Stimulated activated memory B cell treated with anti-CD40 and anti-IgM and Interleukin-4, amounts not matched to agents 10 μg/mL and 1 μg/mL and 100 μg/mL, for 72 hours (primary cell): ENCODE measurements around the gene CNTN5.

ENCODE experiments used
- ATAC-seq: fragments of 150-1000 bp; cut with Tn5 transposase; 2 replicates; pipeline ENCODE4 v1.10.0; 2021
- H3K27ac Mint-ChIP-seq: one replicate; pipeline ENCODE4 v1.8.0; 2022; ENCODE audit warnings: mild to moderate bottlenecking, mixed read lengths
- H3K27me3 Mint-ChIP-seq: one replicate; pipeline ENCODE4 v1.8.0; 2022; ENCODE audit warnings: mixed read lengths
- H3K36me3 Mint-ChIP-seq: one replicate; pipeline ENCODE4 v1.8.0; 2022; ENCODE audit warnings: mixed read lengths
- H3K4me1 Mint-ChIP-seq: one replicate; pipeline ENCODE4 v1.8.0; 2022; ENCODE audit warnings: mixed read lengths
- H3K4me3 Mint-ChIP-seq: one replicate; pipeline ENCODE4 v1.8.0; 2022; ENCODE audit warnings: mild to moderate bottlenecking, moderate library complexity, mixed read lengths
- H3K9me3 Mint-ChIP-seq: one replicate; pipeline ENCODE4 v1.8.0; 2022; ENCODE audit warnings: mixed read lengths

CNTN5 gene

DNA sequence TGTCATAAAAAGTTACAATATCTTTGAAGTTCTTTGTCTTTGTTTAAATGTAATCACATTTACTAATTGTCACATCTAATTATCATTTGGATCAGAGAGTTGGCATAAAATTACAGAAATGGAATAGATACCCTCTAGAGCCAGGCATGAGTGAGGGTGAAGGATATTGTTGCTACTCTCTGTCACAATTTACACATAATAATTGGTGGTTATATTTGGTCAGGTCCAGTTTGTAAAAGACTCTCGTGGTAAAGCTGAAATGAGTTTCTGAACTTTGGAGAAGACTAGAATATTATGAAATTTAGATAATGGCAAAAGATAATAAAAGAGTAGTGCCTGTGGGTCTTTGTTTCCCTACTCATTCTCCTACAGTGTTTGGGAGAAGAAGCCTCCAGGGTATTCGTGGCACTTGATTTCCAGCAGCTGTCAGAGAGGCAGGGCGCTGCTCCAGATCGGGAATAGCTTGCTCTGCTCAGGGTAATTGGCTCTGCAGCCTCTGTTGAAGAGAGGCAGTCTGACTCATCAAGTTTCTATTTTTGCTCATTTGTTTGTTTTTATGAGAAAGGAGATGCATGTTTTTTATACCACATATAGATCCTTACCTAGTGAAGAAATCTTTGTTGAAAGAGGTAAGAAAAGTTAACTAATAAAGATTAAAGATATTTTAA, 349.9 kb downstream of the CNTN5 start:
- no peak overlapping the region for H3K27ac Mint-ChIP-seq
- no peaks in the 10 kb centered on the region for H3K4me1 Mint-ChIP-seq
- no peaks in the 10 kb centered on the region for H3K36me3 Mint-ChIP-seq
- ATAC-seq = no peak
- no peaks in the 10 kb centered on the region for H3K27me3 Mint-ChIP-seq
- H3K4me3 Mint-ChIP-seq = no peak overlapping the region
- H3K9me3 Mint-ChIP-seq = no peaks in the 10 kb centered on the region

DNA sequence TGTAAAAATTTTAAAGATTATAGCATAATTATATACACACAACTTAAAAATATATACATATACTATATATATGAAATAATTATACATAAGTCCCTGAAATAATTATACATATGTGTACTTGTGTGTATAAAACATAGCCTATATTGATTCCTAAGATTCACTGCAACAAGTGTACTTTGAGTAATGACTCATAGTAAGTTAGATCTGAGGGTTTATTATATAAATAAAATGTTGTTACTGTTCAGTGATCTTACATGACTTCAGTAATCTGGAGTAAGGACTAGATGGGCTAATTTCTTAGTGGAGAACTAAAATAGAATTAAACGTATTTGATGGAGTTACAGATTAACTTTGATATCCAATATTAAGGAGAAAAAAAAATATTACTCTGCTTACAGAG, 350.5 kb downstream of the CNTN5 start:
- no peaks in the 10 kb centered on the region for H3K4me1 Mint-ChIP-seq
- no peak overlapping the region for H3K27ac Mint-ChIP-seq
- H3K9me3 Mint-ChIP-seq = no peaks in the 10 kb centered on the region
- H3K27me3 Mint-ChIP-seq = no peaks in the 10 kb centered on the region
- no peak for ATAC-seq
- H3K36me3 Mint-ChIP-seq = no peaks in the 10 kb centered on the region
- no peak overlapping the region for H3K4me3 Mint-ChIP-seq

DNA sequence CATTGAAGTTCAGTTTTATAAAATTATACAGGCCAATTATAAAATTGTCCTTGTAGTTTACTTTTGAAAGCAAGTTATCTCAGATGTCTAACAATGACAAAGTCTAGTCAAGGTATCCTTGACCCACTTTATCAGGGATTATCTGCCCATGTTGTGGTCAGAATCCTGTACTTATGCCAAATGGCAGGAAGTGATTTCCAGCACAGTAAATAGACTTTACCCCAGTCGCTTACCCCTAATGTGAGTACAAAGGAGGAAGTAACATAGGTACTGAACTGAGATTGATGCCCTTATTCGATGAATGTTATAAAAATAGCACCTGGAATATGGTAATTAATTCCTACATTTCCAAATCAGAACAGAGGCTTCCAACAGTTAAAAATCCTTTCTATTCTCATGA, 355.7 kb downstream of the CNTN5 start:
- H3K4me3 Mint-ChIP-seq = no peak overlapping the region
- no peak for ATAC-seq
- no peak overlapping the region for H3K27ac Mint-ChIP-seq
- no peaks in the 10 kb centered on the region for H3K36me3 Mint-ChIP-seq
- no peaks in the 10 kb centered on the region for H3K27me3 Mint-ChIP-seq
- no peaks in the 10 kb centered on the region for H3K9me3 Mint-ChIP-seq
- H3K4me1 Mint-ChIP-seq = no peaks in the 10 kb centered on the region

DNA sequence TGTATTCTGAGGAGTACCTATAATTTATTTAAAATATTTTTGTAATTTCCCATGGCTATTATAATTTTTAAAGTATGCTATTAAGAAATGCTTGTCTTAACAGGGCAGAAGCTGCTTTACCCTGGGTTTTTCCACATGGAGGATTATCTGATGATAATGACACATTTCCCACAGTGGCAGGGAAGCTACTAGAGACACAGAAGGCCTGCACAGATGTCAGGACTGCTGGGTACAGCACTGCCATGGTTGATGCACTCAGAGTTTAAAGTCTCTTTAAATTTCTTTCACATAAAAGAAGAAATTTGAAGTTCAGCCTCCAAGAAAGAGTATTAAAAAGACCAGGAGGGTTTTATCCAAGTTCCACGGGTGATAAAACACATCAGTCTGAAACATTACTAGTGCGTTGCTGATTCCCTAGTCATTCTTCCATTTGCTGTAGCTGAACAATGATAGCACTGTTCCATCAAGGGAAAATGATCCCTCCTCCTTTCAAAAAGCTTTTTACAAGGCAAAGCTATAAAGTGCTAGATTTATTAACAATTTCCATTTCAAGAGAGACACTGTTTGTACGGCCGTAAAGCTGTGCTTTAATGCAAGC, 363.0 kb downstream of the CNTN5 start:
- Mint-ChIP-seq H3K9me3 (peaks cover 2% of the 10 kb centered on the region), H3K36me3 (no peaks in the 10 kb centered on the region), H3K27me3 (no peaks in the 10 kb centered on the region), H3K4me3 (no peak overlapping the region), H3K4me1 (no peaks in the 10 kb centered on the region), H3K27ac (no peak overlapping the region)
- ATAC-seq = no peak

DNA sequence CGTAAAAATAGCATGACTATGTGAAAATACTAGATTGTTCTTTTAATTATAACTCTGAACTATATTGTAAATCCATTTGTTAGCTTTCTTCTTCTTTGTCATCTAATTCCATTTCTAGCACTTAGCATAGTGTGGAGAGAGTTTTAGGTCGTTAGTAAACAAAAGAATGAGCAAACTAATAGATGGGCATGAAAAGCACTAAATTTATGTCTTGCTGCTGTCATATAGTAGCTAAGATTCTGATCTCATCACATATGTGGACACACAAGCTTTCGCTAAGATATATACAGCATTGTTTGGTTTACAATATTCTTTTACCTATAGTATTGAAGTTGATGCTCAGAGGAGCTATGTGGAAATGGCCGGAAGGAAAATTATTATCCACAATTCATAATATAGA, 370.5 kb downstream of the CNTN5 start:
- Mint-ChIP-seq H3K4me3 (no peak overlapping the region), H3K4me1 (no peaks in the 10 kb centered on the region), H3K27me3 (no peaks in the 10 kb centered on the region), H3K27ac (no peak overlapping the region), H3K36me3 (no peaks in the 10 kb centered on the region), H3K9me3 (peaks cover 2% of the 10 kb centered on the region)
- no peak for ATAC-seq

DNA sequence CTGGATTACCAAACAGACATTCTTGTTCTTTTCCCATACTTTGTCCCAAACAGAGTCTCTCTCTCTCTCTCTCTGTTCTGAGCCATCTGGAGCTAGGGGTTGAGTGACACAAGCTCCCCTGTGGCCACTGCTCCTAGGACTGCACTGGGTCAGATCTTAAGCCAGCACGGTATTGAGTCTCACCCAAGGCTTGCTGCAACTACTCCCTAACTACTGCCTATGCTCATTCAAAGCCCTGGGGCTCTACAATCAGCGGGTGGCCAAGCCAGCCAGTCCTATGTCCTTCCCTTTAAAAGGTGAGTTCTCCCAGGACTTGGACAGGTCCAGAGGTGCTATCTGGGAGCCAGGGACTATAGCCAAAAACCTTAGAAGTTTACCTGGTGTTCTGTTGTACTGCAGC, 385.6 kb downstream of the CNTN5 start:
- Mint-ChIP-seq H3K9me3 (no peaks in the 10 kb centered on the region), H3K27ac (no peak overlapping the region), H3K4me3 (no peak overlapping the region), H3K27me3 (no peaks in the 10 kb centered on the region), H3K36me3 (no peaks in the 10 kb centered on the region), H3K4me1 (no peaks in the 10 kb centered on the region)
- ATAC-seq = peak; percentile 43

DNA sequence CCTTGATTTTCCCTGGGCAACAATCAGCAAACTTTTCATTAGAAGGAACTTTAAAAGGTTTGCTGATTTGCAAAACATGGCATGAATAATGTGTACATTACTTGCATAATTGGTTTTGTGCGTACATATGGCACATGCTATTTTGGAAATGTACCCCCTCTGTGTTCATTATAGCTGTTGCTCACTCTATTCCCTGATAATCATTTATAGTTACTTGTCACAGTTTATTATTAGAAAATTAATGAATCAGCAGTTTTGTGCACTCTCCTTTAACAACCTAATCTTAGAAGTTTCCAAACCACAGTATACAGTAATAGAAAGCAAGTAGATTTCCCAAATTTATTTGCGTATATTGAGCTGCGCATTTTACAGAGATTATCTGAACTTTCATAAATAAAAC, 389.9 kb downstream of the CNTN5 start:
- Mint-ChIP-seq H3K4me1 (no peaks in the 10 kb centered on the region), H3K36me3 (no peaks in the 10 kb centered on the region), H3K4me3 (no peak overlapping the region), H3K27ac (no peak overlapping the region), H3K27me3 (no peaks in the 10 kb centered on the region), H3K9me3 (no peaks in the 10 kb centered on the region)
- no peak for ATAC-seq

DNA sequence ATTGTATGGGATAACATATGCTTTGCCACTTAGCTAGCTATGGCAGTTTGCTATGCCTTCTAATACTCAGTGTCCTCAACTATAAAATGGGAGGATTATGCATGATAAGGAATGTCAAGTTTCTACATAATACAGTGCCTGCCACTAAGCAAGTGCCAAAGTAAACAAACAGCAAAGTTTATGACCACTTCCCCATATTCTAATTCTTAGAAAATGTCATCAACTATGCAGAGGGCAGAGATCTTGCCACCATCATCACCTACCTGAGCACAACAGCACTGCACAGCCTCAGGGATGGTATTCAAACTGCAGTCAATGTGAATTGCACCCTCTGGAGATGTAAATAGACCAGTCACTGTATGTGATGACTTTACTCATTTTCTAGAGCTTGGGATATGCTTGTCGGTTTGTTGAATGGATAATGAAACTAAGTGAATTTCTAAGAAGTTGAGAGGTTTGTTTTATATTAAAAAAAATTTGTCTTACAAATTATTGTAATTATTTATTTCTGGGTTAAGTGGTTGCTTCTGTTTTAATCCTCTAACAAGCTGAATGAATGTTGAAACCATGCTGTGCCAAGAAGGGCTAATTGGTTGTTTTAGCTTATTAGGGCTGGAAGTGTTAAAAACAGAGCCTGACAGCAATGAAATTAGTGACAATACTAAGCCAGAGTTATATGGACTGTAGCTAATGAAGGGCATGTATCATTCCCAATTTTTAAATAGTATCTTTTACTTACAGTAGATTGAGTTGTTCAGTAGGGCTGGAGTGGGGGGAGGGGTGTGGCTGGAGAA, 398.4 kb downstream of the CNTN5 start:
- H3K27me3 Mint-ChIP-seq = no peaks in the 10 kb centered on the region
- no peak overlapping the region for H3K27ac Mint-ChIP-seq
- no peak for ATAC-seq
- no peak overlapping the region for H3K4me3 Mint-ChIP-seq
- H3K4me1 Mint-ChIP-seq = no peaks in the 10 kb centered on the region
- H3K36me3 Mint-ChIP-seq = no peaks in the 10 kb centered on the region
- no peaks in the 10 kb centered on the region for H3K9me3 Mint-ChIP-seq

DNA sequence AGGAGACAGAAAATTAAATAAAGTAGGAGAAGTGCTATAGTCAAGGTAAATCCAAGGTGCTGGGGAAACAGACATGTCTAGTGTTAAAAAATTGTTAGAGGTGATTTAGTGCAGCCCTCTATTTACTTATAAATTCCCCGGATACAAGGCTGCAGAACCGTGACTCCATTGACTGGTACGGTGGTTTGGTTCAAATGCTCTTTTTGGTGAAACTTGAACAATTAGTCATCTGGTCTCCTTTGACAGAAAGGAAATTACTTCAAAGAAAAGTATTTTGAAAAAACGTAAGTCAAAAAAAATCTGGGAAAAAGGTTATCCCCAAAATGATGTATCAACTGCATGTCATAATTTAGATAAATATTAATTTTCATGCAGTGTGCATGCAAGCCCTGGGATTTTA, 399.2 kb downstream of the CNTN5 start:
- H3K36me3 Mint-ChIP-seq = no peaks in the 10 kb centered on the region
- ATAC-seq = no peak
- H3K4me1 Mint-ChIP-seq = no peaks in the 10 kb centered on the region
- H3K27me3 Mint-ChIP-seq = no peaks in the 10 kb centered on the region
- H3K4me3 Mint-ChIP-seq = no peak overlapping the region
- peaks cover 4% of the 10 kb centered on the region for H3K9me3 Mint-ChIP-seq
- H3K27ac Mint-ChIP-seq = no peak overlapping the region

DNA sequence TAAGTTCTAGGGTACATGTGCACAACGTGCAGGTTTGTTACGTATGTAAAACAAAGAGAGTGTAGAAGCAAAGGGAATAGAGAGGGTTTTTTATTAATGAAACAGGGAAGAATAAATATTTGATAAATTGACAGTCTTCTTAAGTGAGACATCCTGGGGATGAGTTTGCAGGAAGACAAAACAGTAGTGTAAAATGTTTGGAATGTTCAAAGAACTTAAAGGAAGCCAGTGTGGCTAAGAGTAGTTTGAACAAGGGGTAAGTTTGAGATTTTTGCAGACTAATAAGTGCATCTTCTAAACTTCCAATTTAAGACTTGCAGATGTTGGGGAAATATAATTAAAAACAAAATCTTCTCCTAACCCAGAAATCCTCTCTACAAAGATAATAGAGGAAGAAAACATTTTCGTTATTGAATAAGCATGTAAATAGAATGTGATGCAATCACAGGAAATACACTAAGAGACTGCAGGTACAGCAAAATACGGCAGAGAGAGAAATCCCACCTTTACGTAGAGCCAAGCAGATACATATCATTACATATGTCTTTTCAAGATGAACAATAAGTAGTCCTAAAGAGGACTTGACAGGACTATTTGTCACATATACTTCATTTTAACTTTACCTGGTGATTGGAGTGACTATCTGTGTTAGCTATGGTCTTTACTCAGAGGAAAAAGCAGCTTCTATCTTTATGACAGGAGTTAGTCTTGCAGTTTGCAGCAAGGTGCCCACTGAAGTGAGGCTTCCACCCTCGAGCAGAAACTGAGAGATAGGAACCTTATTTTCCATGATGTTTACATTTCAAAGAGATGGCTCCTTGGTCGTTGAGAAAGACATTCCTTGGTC, 402.1 kb downstream of the CNTN5 start:
- Mint-ChIP-seq H3K4me1 (no peaks in the 10 kb centered on the region), H3K27me3 (no peaks in the 10 kb centered on the region), H3K9me3 (peaks cover 4% of the 10 kb centered on the region), H3K27ac (no peak overlapping the region), H3K36me3 (no peaks in the 10 kb centered on the region), H3K4me3 (no peak overlapping the region)
- no peak for ATAC-seq

DNA sequence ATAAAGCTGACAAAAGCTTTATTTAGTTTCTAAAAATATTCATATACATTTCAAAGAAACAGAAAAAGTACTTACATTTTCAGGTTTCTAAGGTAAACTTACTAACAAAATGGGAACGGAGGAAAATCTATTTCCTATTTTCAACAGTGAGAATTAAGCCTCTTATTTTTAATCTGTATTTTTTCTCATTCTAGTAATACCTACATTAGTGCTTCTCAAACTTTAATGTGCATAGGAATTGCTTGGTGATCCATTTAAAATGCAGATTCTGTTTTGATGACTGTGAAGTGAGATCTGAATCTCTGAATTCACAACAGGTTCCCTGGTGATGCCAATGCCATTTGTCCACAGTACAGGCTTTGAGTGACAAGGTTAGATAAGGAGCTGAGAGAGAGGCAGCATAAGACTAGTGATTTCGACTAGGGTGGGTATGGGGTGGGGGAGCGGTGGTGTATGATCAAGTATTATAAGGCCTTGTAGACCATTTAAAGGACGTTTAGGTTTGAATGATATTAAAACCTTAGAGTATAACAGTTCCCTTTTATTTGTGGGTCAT, 402.8 kb downstream of the CNTN5 start:
- no peaks in the 10 kb centered on the region for H3K4me1 Mint-ChIP-seq
- no peak overlapping the region for H3K27ac Mint-ChIP-seq
- H3K27me3 Mint-ChIP-seq = no peaks in the 10 kb centered on the region
- peaks cover 4% of the 10 kb centered on the region for H3K9me3 Mint-ChIP-seq
- ATAC-seq = no peak
- no peak overlapping the region for H3K4me3 Mint-ChIP-seq
- no peaks in the 10 kb centered on the region for H3K36me3 Mint-ChIP-seq

DNA sequence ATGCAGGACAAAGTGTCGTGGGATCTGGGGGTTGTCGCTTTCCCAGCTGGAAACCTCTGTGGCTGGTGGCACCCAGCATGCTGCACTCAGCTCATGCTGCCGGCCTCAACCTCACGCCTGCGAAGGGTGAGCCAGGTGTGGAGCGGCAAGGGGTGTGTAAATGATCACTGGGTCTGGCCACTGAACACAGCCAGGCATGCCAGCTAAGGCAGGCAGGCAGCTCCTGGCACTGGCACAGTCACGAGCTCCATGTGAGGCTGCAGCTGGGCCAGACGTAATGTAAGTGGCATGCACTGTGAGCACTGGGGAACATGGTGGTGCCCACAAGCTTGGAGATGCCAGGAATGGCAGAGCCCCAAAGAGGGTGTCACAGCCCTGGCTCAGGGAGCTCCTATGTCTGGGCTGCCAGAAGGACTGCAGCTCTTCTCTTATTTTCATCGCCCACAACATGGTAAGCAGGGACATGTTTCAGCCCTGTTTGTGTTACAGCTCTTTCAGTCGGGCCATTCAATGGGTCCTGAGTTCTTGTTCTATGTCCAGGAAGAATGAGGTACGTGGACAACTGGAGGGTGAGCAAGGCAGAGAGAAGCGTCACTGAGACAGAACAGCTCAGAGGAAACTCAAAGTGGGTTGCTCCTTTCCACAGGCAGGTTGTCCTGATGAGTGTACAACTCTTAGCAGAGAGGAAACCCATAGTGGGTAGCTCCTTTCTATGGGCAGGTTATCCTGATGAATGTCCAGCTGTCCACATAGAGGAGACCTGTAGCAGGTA, 403.8 kb downstream of the CNTN5 start:
- ATAC-seq = peak; percentile 34
- Mint-ChIP-seq H3K27me3 (no peaks in the 10 kb centered on the region), H3K27ac (no peak overlapping the region), H3K4me1 (no peaks in the 10 kb centered on the region), H3K4me3 (no peak overlapping the region), H3K36me3 (no peaks in the 10 kb centered on the region), H3K9me3 (peaks cover 4% of the 10 kb centered on the region)

DNA sequence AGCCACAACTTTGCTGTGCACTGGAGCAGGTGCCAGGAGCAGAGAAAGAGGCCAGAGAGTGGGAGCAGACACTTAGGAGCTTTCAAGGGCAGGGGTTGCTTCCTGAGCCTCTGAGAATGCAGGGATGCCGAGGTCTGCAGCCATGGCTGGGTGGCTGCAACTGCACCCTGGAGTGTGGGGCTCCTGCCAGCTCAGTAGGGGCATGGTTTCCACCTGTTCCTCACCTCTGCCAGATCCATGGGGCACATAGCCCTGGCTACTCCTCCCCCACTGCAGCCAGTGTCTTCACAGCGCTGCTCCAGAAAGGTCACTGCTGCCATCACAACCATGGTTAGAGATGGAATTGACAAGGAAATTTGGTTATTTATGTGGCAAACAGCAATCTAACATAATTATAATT, 404.8 kb downstream of the CNTN5 start:
- no peak overlapping the region for H3K4me3 Mint-ChIP-seq
- no peaks in the 10 kb centered on the region for H3K36me3 Mint-ChIP-seq
- no peaks in the 10 kb centered on the region for H3K4me1 Mint-ChIP-seq
- H3K9me3 Mint-ChIP-seq = peaks cover 4% of the 10 kb centered on the region
- no peak overlapping the region for H3K27ac Mint-ChIP-seq
- ATAC-seq = no peak
- no peaks in the 10 kb centered on the region for H3K27me3 Mint-ChIP-seq

DNA sequence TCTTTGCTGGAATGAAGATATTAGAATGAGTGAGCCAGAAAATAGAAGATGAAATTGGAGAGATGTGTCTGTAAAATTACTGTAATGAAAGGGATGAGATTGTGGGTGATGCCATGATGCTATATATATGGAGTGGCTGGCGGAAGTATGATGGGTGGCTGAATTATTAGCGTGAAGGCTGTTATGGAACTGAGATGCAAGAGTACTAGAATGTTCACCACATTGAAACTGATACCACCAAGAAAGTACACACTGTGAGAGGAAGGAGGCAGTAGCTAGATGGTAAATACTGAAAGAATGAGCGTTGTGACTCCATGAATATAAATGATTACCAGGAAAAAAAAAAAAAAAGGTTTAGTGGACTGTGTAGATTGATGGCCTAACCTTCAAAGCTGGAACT, 411.9 kb downstream of the CNTN5 start:
- Mint-ChIP-seq H3K27ac (no peak overlapping the region), H3K27me3 (no peaks in the 10 kb centered on the region), H3K9me3 (peaks cover 5% of the 10 kb centered on the region), H3K4me1 (no peaks in the 10 kb centered on the region), H3K4me3 (no peak overlapping the region), H3K36me3 (no peaks in the 10 kb centered on the region)
- ATAC-seq = no peak
